ENCODE results near the gene KIF26A. TPM values are rescaled to one million over a fixed set of nuclear protein-coding genes. Genes with fewer than 3 reads are reported as not detected.

Gene KIF26A
- total RNA-seq, 1 donor from 2014 or later = 0.46 TPM

DNA sequence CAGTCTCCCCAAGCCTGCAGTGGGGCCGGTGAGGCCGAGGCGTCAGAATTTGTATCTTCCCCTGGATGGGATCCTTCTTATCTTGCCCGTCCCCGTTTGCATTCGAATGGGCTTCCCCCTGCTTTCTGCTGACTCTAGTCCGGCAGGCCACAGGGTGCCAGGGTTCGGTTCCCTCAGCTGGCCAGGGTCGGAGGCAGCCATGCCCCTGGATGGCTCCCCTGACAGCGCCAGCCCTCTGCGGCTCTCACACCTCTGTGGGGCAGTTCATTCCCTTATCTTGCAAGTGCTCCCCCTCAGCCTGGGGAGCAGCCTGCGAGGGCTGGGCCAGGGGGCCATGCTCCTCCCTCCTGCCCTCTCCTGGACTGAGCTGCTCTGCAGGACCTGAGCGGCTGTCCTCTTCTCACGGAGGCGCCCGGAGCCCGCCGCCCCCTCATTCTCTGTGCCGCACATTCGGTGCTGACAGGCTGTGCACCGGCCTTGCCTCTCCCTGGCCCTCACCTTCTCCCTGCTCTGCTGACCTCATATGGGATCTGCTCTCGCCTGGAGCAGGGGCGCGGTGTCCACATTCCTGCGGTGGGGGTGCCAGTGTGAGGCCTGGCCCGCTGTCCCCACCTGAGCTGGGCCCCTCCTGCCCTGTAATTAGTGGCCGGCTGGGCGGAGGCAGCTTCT, 32.8 kb downstream of the KIF26A start:
- H3K4me3 ChIP-seq (ENCODE audit: low read depth, low read length) = no peak overlapping the region
- TF ChIP-seq, protein P1, sequence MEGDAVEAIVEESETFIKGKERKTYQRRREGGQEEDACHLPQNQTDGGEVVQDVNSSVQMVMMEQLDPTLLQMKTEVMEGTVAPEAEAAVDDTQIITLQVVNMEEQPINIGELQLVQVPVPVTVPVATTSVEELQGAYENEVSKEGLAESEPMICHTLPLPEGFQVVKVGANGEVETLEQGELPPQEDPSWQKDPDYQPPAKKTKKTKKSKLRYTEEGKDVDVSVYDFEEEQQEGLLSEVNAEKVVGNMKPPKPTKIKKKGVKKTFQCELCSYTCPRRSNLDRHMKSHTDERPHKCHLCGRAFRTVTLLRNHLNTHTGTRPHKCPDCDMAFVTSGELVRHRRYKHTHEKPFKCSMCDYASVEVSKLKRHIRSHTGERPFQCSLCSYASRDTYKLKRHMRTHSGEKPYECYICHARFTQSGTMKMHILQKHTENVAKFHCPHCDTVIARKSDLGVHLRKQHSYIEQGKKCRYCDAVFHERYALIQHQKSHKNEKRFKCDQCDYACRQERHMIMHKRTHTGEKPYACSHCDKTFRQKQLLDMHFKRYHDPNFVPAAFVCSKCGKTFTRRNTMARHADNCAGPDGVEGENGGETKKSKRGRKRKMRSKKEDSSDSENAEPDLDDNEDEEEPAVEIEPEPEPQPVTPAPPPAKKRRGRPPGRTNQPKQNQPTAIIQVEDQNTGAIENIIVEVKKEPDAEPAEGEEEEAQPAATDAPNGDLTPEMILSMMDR (conservative IDR thresholded peaks at IDR 0.05; ENCODE audit: low read depth, low read length) = no peak
- DNase-seq (ENCODE audit: low read depth) = no peak

GRCh38 chr14:104171895-104172294, 33.5 kb downstream of the KIF26A start:
- no peak overlapping the region for H3K4me3 ChIP-seq (ENCODE audit: low read depth, low read length)
- DNase-seq (ENCODE audit: low read depth) = no peak
- TF ChIP-seq, protein P1 (conservative IDR thresholded peaks at IDR 0.05; ENCODE audit: low read depth, low read length) = no peak

GRCh38 chr14:104172349-104172748, 34.0 kb downstream of the KIF26A start:
- no peak overlapping the region for H3K4me3 ChIP-seq (ENCODE audit: low read depth, low read length)
- TF ChIP-seq, protein P1 (conservative IDR thresholded peaks at IDR 0.05; ENCODE audit: low read depth, low read length) = no peak

DNA sequence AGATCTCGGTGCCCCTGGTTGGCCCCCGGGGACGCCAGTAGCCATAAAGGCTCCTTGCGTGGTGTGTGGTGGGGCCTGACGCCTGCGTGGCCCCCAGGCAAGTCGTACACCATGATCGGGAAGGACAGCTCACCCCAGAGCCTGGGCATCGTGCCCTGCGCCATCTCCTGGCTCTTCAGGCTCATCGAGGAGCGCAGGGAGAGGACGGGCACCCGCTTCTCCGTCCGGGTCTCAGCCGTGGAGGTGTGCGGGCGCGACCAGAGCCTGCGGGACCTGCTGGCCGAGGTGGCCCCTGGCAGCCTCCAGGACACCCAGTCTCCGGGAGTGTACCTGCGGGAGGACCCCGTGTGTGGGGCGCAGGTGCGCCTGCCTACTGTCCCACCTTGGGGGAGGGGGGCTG, 34.5 kb downstream of the KIF26A start:
- H3K4me3 ChIP-seq (ENCODE audit: low read depth, low read length) = no peak overlapping the region
- DNase-seq (ENCODE audit: low read depth) = no peak
- TF ChIP-seq, protein P1 (conservative IDR thresholded peaks at IDR 0.05; ENCODE audit: low read depth, low read length) = no peak

More at GRCh38 chr14:104172349-104172748, 34.0 kb downstream of the KIF26A start:
- no peak for DNase-seq (ENCODE audit: low read depth)

DNA sequence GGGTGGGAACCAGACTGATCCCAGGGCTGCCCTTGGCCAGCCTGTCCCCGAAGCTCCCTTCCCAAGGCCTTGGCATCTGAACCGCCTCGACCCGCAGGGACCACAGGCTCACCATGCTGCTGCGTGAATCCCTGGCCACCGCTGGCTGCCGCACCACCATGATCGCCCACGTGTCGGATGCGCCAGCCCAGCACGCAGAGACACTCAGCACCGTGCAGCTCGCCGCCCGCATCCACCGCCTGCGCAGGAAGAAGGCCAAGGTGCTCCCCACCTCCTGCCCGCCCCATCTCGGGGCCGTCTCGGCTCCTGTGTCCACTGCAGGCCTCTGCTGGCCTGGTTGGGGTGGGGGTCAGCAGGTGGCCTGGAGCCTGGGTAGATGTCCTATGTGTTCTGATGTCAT, 35.7 kb downstream of the KIF26A start:
- H3K4me3 ChIP-seq (ENCODE audit: low read depth, low read length) = no peak overlapping the region
- TF ChIP-seq, protein P1 (conservative IDR thresholded peaks at IDR 0.05; ENCODE audit: low read depth, low read length) = no peak
- no peak for DNase-seq (ENCODE audit: low read depth)

- no peak for DNase-seq (ENCODE audit: low read depth)
- H3K4me3 ChIP-seq (ENCODE audit: low read depth, low read length) = no peak overlapping the region
- TF ChIP-seq, protein P1 (conservative IDR thresholded peaks at IDR 0.05; ENCODE audit: low read depth, low read length) = no peak
Measured at GRCh38 chr14:104175041-104175440, 36.7 kb downstream of the KIF26A start.

DNA sequence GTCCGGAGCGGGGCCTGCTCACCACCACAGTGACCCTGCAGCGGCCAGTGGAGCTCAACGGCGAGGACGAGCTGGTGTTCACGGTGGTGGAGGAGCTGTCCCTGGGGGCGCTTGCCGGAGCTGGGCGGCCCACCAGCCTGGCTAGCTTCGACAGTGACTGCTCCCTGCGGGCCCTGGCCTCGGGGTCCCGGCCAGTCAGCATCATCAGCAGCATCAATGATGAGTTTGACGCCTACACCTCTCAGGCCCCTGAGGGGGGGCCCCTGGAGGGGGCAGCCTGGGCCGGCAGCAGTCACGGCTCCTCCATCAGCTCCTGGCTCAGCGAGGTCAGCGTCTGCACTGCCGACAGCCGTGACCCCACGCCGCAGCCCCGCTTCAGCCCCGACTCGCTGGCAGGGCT, 37.4 kb downstream of the KIF26A start:
- TF ChIP-seq, protein P1 (conservative IDR thresholded peaks at IDR 0.05; ENCODE audit: low read depth, low read length) = no peak
- no peak for DNase-seq (ENCODE audit: low read depth)
- H3K4me3 ChIP-seq (ENCODE audit: low read depth, low read length) = no peak overlapping the region

Data from epithelial cell of proximal tubule (primary cell).